C4-2B (cell line): ENCODE measurements around the gene SHKBP1.

Experiments used
- ZFX ChIP-seq: fragments of 450-650 bp; IDR thresholded peaks from 2 replicates; pipeline ENCODE4 v1.6.1; 2017
- TF ChIP-seq, protein P1 (sequence below): fragments of 450-650 bp; conservative IDR thresholded peaks from 2 replicates; pipeline ENCODE4 v1.5.1; 2017; ENCODE audit warnings: mild to moderate bottlenecking

DNA sequence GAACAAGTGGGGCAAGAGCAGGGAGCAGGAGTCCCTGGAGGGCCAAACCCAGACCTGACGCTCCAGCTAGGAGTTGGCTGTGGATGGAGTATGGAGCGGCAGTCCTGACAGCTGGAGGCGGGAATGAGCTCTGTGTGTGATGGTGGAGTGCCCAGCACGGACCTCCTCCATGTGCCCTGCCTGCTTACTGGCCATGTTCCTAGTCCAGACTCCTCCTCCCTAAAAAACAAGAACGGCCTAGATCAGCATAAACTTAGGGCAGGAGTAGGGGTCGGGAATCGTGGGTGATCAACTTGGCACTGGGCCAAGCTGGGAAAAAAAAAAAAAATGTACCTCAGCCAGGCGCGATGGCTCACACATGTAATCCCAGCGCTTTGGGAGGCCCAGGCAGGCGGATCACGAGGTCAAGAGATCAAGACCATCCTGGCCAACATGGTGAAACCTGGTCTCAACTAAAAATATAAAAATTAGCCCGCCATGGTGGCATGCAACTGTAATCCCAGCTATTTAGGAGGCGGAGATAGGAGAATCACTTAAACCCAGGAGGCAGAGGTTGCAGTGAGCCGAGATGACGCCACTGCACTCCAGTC lies 54.0 kb downstream of the SHKBP1 start:
- TF ChIP-seq, protein P1, sequence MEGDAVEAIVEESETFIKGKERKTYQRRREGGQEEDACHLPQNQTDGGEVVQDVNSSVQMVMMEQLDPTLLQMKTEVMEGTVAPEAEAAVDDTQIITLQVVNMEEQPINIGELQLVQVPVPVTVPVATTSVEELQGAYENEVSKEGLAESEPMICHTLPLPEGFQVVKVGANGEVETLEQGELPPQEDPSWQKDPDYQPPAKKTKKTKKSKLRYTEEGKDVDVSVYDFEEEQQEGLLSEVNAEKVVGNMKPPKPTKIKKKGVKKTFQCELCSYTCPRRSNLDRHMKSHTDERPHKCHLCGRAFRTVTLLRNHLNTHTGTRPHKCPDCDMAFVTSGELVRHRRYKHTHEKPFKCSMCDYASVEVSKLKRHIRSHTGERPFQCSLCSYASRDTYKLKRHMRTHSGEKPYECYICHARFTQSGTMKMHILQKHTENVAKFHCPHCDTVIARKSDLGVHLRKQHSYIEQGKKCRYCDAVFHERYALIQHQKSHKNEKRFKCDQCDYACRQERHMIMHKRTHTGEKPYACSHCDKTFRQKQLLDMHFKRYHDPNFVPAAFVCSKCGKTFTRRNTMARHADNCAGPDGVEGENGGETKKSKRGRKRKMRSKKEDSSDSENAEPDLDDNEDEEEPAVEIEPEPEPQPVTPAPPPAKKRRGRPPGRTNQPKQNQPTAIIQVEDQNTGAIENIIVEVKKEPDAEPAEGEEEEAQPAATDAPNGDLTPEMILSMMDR = no peak
- TF ChIP-seq ZFX = no peak
